Daoy (cell line): ENCODE results near the gene ATP2C1. TPM values are rescaled to one million over a fixed set of nuclear protein-coding genes. Genes with fewer than 3 reads are reported as not detected.

Experiments used
- DNase-seq: peaks from one replicate; pipeline ENCODE4 v3.0.0-alpha.2; 2015; ENCODE audit warnings: low read depth
- total RNA-seq: library from RNA; depleted of rRNA; stranded (reverse); fragments of >200 nt; shearing (Covaris generic); gene quantifications from 2 replicates; pipeline ENCODE4 v1.2.3, GENCODE V29; 2014; rRNA removed

The ATP2C1 gene
- total RNA-seq, 1 experiment from 2014 or later, result 84.3 TPM

DNA sequence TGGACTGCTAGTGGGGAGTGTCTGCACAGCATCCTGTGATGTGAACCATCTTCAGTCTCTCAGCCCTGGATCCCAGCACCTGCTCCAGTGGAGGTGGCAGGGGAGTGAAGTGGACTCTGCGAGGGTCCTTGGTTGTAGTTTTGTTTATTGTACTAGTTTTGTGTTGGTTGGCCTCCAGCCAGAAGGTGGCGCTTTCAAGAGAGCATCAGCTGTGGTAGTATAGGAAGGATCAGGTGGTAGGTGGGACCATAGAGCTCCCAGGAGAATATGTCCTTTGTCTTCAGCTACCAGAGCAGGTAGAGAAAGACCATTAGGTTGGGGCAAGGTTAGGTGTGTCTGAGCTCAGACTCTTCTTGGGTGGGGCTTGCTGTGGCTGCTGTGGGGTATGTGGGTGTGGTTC, 153.7 kb downstream of the ATP2C1 start:
- no peak for DNase-seq

DNA sequence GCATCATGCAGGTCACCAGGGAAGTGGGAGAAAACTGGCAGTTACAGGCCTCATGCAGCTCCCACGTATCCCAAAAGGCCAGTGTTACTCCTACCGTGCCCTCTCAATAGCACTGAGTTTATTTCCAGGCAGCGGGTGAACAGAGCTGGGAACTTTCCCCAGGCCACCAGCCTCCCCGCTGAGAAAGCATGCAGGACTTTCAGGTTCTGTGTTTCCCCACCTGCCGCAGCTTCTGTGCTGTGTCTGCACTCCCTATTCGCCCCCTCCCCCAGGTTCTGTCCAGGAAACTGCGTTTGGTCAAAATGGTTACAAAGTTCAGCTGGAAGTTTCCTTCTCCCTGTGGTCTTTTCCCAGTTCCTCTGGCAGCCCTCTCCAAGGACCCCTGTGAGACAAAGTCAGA, 154.1 kb downstream of the ATP2C1 start:
- DNase-seq, result no peak

DNA sequence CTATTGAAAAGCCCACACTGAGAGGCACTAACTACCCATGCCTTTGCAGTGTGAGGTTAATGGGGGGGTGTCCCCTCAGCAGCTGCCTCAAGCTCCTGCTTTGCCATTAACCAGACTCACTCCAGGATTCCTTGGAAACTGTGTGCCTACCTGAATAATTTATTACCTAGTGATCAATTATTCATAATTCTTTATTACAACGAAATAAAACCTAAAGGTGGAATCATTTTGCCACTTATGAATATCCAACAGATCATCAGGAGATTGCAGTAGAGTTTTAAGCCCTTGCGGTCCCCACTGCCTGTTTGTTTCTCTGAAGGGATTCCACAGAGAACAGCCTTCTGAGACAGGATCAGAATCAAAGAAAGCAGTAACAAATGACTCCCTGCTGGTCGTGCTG, 156.1 kb downstream of the ATP2C1 start:
- DNase-seq, result no peak

DNA sequence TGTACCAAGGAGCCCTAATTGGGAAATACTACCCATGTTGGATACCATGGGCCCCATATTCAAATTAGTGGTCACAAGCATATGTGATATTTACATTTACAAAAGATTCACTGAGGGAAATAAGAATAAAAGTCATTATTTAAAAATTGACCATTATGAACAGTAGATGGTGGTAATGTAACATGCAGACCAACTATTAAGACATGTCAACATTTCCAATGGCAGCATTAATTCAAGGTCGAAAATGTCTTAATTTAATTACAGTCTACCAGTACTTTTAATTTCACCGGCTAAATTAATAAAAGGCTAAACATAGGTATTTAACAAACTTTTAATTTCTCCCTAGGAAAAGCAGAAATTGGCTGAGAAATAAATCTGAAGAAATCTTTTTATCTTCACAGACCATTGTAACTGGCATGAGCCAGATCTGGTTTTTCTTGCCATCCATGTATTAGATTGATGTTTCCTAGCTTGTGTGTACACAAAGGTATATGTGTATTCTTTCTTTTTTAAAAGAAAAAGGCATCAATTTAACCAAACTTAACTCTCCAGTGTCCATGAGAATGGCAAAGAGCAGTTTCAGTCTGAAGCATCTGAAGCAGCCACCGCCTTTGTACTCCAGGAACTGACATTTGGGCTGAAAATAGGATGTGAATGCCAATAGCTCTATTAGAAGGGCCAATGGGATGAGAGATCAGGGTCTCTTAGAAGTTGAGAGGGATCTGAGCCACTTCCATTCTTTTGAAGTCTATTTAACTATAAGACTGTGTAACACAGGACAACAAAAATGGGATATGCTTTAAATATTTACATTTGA, 159.4 kb downstream of the ATP2C1 start:
- DNase-seq, result no peak

Other genes starting within 250 kb of the ATP2C1 start
- 38.2 and 44.7 TPM in 2 replicates for gene PIK3R4, start 147.3 kb upstream of the ATP2C1 start, total RNA-seq
- gene ASTE1, start 132.7 kb downstream of the ATP2C1 start, total RNA-seq, result 7.8 and 16.8 TPM in 2 replicates
- gene NEK11, start 132.8 kb downstream of the ATP2C1 start, total RNA-seq, result 8.6 and 16.4 TPM in 2 replicates